HepG2 (cell line): ENCODE results near the gene IGF2. TPM values are rescaled to one million over a fixed set of nuclear protein-coding genes. Genes with fewer than 3 reads are reported as not detected.

Experiments used
- BCL6 ChIP-seq: IDR thresholded peaks from 2 replicates; pipeline ENCODE4 v1.6.1; 2016; ENCODE audit warnings: missing genetic modification reagents, missing compliant biosample characterization
- CENPT ChIP-seq: sonication (generic); formaldehyde crosslinking; IDR thresholded peaks from 2 replicates; pipeline ENCODE4 v1.8.0; 2022; ENCODE audit warnings: low read depth, mild to moderate bottlenecking, moderate library complexity, missing genetic modification reagents
- DRAP1 ChIP-seq: IDR thresholded peaks from 2 replicates; pipeline ENCODE4 v1.6.1; 2016; ENCODE audit warnings: missing genetic modification reagents, missing compliant biosample characterization
- FOXP4 ChIP-seq: sonication (generic); formaldehyde crosslinking; IDR thresholded peaks from 2 replicates; pipeline ENCODE4 v1.4.0; 2020; ENCODE audit warnings: missing genetic modification reagents
- GMEB1 ChIP-seq: sonication (generic); formaldehyde crosslinking; IDR thresholded peaks from 2 replicates; pipeline ENCODE4 v1.5.1; 2020; ENCODE audit warnings: missing genetic modification reagents, mild to moderate bottlenecking, borderline replicate concordance
- IRF2 ChIP-seq: IDR thresholded peaks from 2 replicates; pipeline ENCODE4 v1.6.1; 2018; ENCODE audit warnings: missing genetic modification reagents, missing compliant biosample characterization
- MLX ChIP-seq: IDR thresholded peaks from 2 replicates; pipeline ENCODE4 v1.6.1; 2016
- PBX3 ChIP-seq: sonication (generic); formaldehyde crosslinking; IDR thresholded peaks from 2 replicates; pipeline ENCODE4 v1.8.1; 2023; ENCODE audit warnings: missing genetic modification reagents, inconsistent platforms, borderline replicate concordance
- PITX1 ChIP-seq: sonication (generic); formaldehyde crosslinking; IDR thresholded peaks from 2 replicates; pipeline ENCODE4 v1.5.1; 2020; ENCODE audit warnings: mild to moderate bottlenecking, missing genetic modification reagents
- SRSF4 ChIP-seq: fragments of 200-400 bp; formaldehyde crosslinking; IDR thresholded peaks from one replicate; pipeline ENCODE4 v1.6.1; 2018; ENCODE audit warnings: mild to moderate bottlenecking, low read depth, low read length, moderate library complexity; ENCODE audit not compliant: poor library complexity, severe bottlenecking
- TCF7 ChIP-seq: sonication (generic); IDR thresholded peaks from 2 replicates; pipeline ENCODE4 v1.6.1; 2016; ENCODE audit warnings: antibody characterized with exemption, low read depth
- ZBTB37 ChIP-seq: sonication (generic); formaldehyde crosslinking; IDR thresholded peaks from 2 replicates; pipeline ENCODE4 v1.4.0; 2020; ENCODE audit warnings: mild to moderate bottlenecking, missing genetic modification reagents
- ZNF180 ChIP-seq: sonication (generic); formaldehyde crosslinking; IDR thresholded peaks from 2 replicates; pipeline ENCODE4 v1.4.0; 2020; ENCODE audit warnings: low read depth, missing genetic modification reagents, borderline replicate concordance
- ZNF431 ChIP-seq: sonication (generic); formaldehyde crosslinking; IDR thresholded peaks from 2 replicates; pipeline ENCODE4 v1.9.0; 2022; ENCODE audit warnings: missing genetic modification reagents, low read depth, mild to moderate bottlenecking, borderline replicate concordance
- ZNF503 ChIP-seq: sonication (generic); formaldehyde crosslinking; IDR thresholded peaks from 2 replicates; pipeline ENCODE4 v1.4.0; 2020; ENCODE audit warnings: missing genetic modification reagents
- ZNF710 ChIP-seq: sonication (generic); formaldehyde crosslinking; IDR thresholded peaks from 2 replicates; pipeline ENCODE4 v1.5.0; 2020; ENCODE audit warnings: mild to moderate bottlenecking, missing genetic modification reagents, borderline replicate concordance
- polyA plus RNA-seq, 8 experiments: library from polyadenylated mRNA; depleted of rRNA in 3 of 8; stranded (reverse) in 7 of 8; unstranded in 1 of 8; fragments of >200 nt; fragmentation: Illumina TruSeq in 4 of 8; extraction: Trizol in 4 of 8; gene quantifications; 2 replicates each; pipeline versions ENCODE4 v1.2.1 to v1.2.3, GENCODE V29; 2011 to 2016; ENCODE audit warnings: low read depth in 4 of 8, missing spikeins in 1 of 8, mixed read lengths in 1 of 8; ENCODE audit not compliant: insufficient read depth in 1 of 8
- total RNA-seq, 5 experiments: library from RNA; depleted of rRNA; stranded (reverse); fragments of >200 nt; fragmentation: Illumina TruSeq; extraction: Trizol; gene quantifications; 2 replicates each; pipeline ENCODE4 v1.2.3, GENCODE V29; 2016; ENCODE audit warnings: low read depth in 1 of 5

IGF2 gene
- total and polyA plus RNA-seq, 2 of the 13 experiments (the other 11 are each of a cell fraction or from before 2014, with no cell fraction given): 79.1 to 254 TPM

GRCh38 chr11:2097356-2097997, 41.7 kb downstream of the IGF2 start (continued):
- TF ChIP-seq FOXP4 (CRISPR knock-in tag) (peak; percentile 55), ZNF431 (peak; percentile 72; the same call in 1 of the 2 replicates), ZNF503 (CRISPR knock-in tag) (peak; percentile 63; the same call in 1 of the 2 replicates), IRF2 (CRISPR knock-in tag) (peak; percentile 72), CENPT (CRISPR knock-in tag) (peak; percentile 18; the same call in 1 of the 2 replicates), ZBTB37 (CRISPR knock-in tag) (peak; percentile 67), ZNF710 (peak; percentile 95), SRSF4 (no peak), PITX1 (CRISPR knock-in tag) (peak; percentile 59; the same call in 1 of the 2 replicates), ZNF180 (CRISPR knock-in tag) (no peak), DRAP1 (CRISPR knock-in tag) (no peak), GMEB1 (CRISPR knock-in tag) (0 out of 2 replicates have a peak, but pooled peaks have one; percentile 13), TCF7 (peak; percentile 50), MLX (peak; percentile 61; the same call in 1 of the 2 replicates), BCL6 (CRISPR knock-in tag) (peak; percentile 57; the same call in 1 of the 2 replicates), PBX3 (CRISPR knock-in tag) (no peak)
